OCI-LY1 (cell line): ENCODE data around the gene PPP1R1B.

ENCODE experiments used
- H2AFZ ChIP-seq: fragments of 200-600 bp; sonication (generic), shearing (Covaris generic); 2 replicates; pipeline ENCODE4 v1.6.0; 2014; ENCODE audit warnings: antibody characterized with exemption, mild to moderate bottlenecking, low read length
- H3F3A ChIP-seq: fragments of 200-600 bp; sonication (generic), shearing (Covaris generic); 2 replicates; pipeline ENCODE4 v1.6.0; 2014; ENCODE audit warnings: mild to moderate bottlenecking, antibody characterized with exemption, low read length, moderate library complexity; ENCODE audit not compliant: insufficient read depth
- H3K27ac ChIP-seq: fragments of 200-600 bp; sonication (generic); 2 replicates; pipeline ENCODE4 v1.5.1; 2014; ENCODE audit warnings: low read length, mixed run types, mild to moderate bottlenecking, low read depth; ENCODE audit not compliant: poor library complexity, severe bottlenecking
- H3K27me3 ChIP-seq: fragments of 200-600 bp; sonication (generic); 2 replicates; pipeline ENCODE4 v1.6.0; 2014; ENCODE audit warnings: antibody characterized with exemption, mild to moderate bottlenecking, low read length, moderate library complexity; ENCODE audit not compliant: insufficient read depth
- H3K36me3 ChIP-seq: fragments of 200-600 bp; sonication (generic); 2 replicates; pipeline ENCODE4 v1.6.1; 2014; ENCODE audit warnings: mild to moderate bottlenecking, antibody characterized with exemption, low read length, moderate library complexity, mixed read lengths; ENCODE audit not compliant: insufficient read depth
- H3K4me1 ChIP-seq: fragments of 200-600 bp; sonication (generic); 2 replicates; pipeline ENCODE4 v1.5.1; 2014; ENCODE audit warnings: mild to moderate bottlenecking, low read length, moderate library complexity; ENCODE audit not compliant: insufficient read depth, severe bottlenecking
- H3K4me2 ChIP-seq: fragments of 200-600 bp; sonication (generic), shearing (Covaris generic); 2 replicates; pipeline ENCODE4 v1.6.1; 2014; ENCODE audit warnings: low read length
- H3K4me3 ChIP-seq: fragments of 200-600 bp; sonication (generic); 2 replicates; pipeline ENCODE4 v1.5.1; 2014; ENCODE audit warnings: low read length, low read depth, mild to moderate bottlenecking, mixed read lengths; ENCODE audit not compliant: poor library complexity, severe bottlenecking
- H3K79me2 ChIP-seq: fragments of 200-600 bp; shearing (Covaris generic); 2 replicates; pipeline ENCODE4 v1.6.1; 2016; ENCODE audit warnings: mixed run types, low read length, mixed read lengths; ENCODE audit not compliant: insufficient read depth
- H3K9ac ChIP-seq: fragments of 200-600 bp; sonication (generic), shearing (Covaris generic); 2 replicates; pipeline ENCODE4 v1.6.1; 2014; ENCODE audit warnings: mild to moderate bottlenecking, low read length, mixed read lengths
- H3K9me2 ChIP-seq: fragments of 200-600 bp; sonication (generic), shearing (Covaris generic); 2 replicates; pipeline ENCODE4 v1.6.1; 2014; ENCODE audit warnings: low read depth, mild to moderate bottlenecking, low read length, mixed read lengths
- H3K9me3 ChIP-seq: fragments of 200-600 bp; shearing (Covaris generic); 2 replicates; pipeline ENCODE4 v1.6.1; 2014; ENCODE audit warnings: low read length, mixed read lengths
- H4K20me1 ChIP-seq: fragments of 200-600 bp; sonication (generic), shearing (Covaris generic); 2 replicates; pipeline ENCODE4 v1.6.0; 2016; ENCODE audit warnings: mild to moderate bottlenecking, low read length; ENCODE audit not compliant: insufficient read depth
- CTCF ChIP-seq: fragments of 200-600 bp; sonication (generic), shearing (Covaris generic); IDR thresholded peaks from 2 replicates; pipeline ENCODE4 v1.5.1; 2017; ENCODE audit warnings: mild to moderate bottlenecking, antibody characterized with exemption, low read length, moderate library complexity, mixed read lengths
- EZH2 ChIP-seq: fragments of 200-600 bp; sonication (generic), shearing (Covaris generic); IDR thresholded peaks from 2 replicates; pipeline ENCODE4 v1.8.0; 2017; ENCODE audit warnings: borderline replicate concordance, mixed run types, mild to moderate bottlenecking, antibody characterized with exemption, low read length, moderate library complexity, mixed read lengths

Gene PPP1R1B

GRCh38 chr17:39602533-39603303 is 24.0 kb upstream of the PPP1R1B start:
- H3K9ac ChIP-seq = no peak overlapping the region
- H3K9me3 ChIP-seq = no peaks in the 10 kb centered on the region
- H3K27ac ChIP-seq = no peak overlapping the region
- no peaks in the 10 kb centered on the region for H3K9me2 ChIP-seq
- H3K4me1 ChIP-seq = peaks cover 5% of the 10 kb centered on the region
- peaks cover 36% of the 10 kb centered on the region; the same call in 1 of the 2 replicates for H3K27me3 ChIP-seq
- no peak overlapping the region for H3K4me3 ChIP-seq
- TF ChIP-seq EZH2 (no peak), CTCF (no peak)
- H3K4me2 ChIP-seq = no peak overlapping the region
- H3K79me2 ChIP-seq = no peaks in the 10 kb centered on the region
- H2AFZ ChIP-seq = no peak overlapping the region
- no peaks in the 10 kb centered on the region for H4K20me1 ChIP-seq
- H3K36me3 ChIP-seq = no peaks in the 10 kb centered on the region
- no peaks in the 10 kb centered on the region for H3F3A ChIP-seq

GRCh38 chr17:39603304-39604016 is 23.3 kb upstream of the PPP1R1B start:
- Histone ChIP-seq H4K20me1 (no peaks in the 10 kb centered on the region), H3K79me2 (no peaks in the 10 kb centered on the region), H3K9me2 (no peaks in the 10 kb centered on the region), H3F3A (no peaks in the 10 kb centered on the region), H3K36me3 (no peaks in the 10 kb centered on the region), H2AFZ (no peak overlapping the region), H3K9ac (no peak overlapping the region), H3K27ac (no peak overlapping the region), H3K4me3 (no peak overlapping the region), H3K4me2 (no peak overlapping the region; the same call in 1 of the 2 replicates), H3K27me3 (peaks cover 36% of the 10 kb centered on the region; the same call in 1 of the 2 replicates), H3K9me3 (no peaks in the 10 kb centered on the region), H3K4me1 (peaks cover 5% of the 10 kb centered on the region)
- TF ChIP-seq EZH2 (no peak), CTCF (no peak)

DNA sequence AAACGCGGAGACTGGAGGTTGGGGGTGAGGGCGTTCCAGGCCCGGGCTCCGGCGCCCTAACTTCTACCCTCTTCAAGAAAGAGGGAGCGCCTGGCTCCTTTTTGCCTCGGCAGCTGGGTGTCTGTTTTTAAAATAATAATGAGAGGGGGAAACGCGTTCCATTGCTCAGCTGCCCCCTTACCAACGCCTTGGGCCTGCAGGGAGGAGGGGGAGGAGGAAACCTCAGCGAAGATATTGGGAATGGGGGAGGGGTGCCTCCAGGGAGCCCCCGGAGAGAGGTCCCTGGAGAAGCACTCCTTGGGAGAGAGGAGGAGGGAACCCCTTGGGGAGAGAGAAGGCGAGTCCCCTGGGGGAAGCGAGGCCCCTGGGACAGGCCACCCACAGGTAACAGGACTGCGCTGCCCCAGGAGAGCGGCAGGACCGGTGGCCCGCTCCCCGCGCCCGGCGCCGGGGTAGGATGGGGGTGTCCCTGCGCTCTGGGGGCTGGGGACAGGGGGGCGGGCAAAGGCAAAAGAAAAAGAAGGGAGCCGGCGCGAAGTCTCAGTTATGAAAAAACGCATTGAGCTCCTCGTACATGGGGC is 21.8 kb upstream of the PPP1R1B start:
- Histone ChIP-seq H3K27ac (no peak overlapping the region), H3K9ac (no peak overlapping the region), H3K79me2 (no peaks in the 10 kb centered on the region), H3F3A (no peaks in the 10 kb centered on the region), H3K4me1 (peaks cover 5% of the 10 kb centered on the region), H3K27me3 (peaks cover 33% of the 10 kb centered on the region; the same call in 1 of the 2 replicates), H3K9me3 (no peaks in the 10 kb centered on the region), H3K4me3 (no peak overlapping the region), H3K9me2 (no peaks in the 10 kb centered on the region), H3K4me2 (no peak overlapping the region), H2AFZ (no peak overlapping the region), H4K20me1 (no peaks in the 10 kb centered on the region), H3K36me3 (no peaks in the 10 kb centered on the region)
- TF ChIP-seq EZH2 = no peak
- no peak for TF ChIP-seq CTCF
